Muscle of leg (tissue), 11 donors: ENCODE measurements around the gene PRKG1. TPM values are rescaled to one million over a fixed set of nuclear protein-coding genes. Genes with fewer than 3 reads are reported as not detected.
A peak's percentile ranks its signal among the peaks of the same experiment; 100 is the strongest.

ENCODE experiments used
- DNase-seq: peaks from one replicate; pipeline ENCODE4 v3.0.0; 2013
- H3K27ac ChIP-seq: one replicate; pipeline ENCODE4 v1.5.1; 2013; ENCODE audit warnings: mild to moderate bottlenecking, low read length, control low read depth
- H3K27me3 ChIP-seq: one replicate; pipeline ENCODE4 v1.6.1; 2013; ENCODE audit warnings: low read length; ENCODE audit not compliant: control insufficient read depth, insufficient read depth
- H3K36me3 ChIP-seq: one replicate; pipeline ENCODE4 v1.6.1; 2013; ENCODE audit warnings: low read length; ENCODE audit not compliant: control insufficient read depth, insufficient read depth
- H3K4me1 ChIP-seq: one replicate; pipeline ENCODE4 v1.6.1; 2013; ENCODE audit warnings: low read length; ENCODE audit not compliant: control insufficient read depth, insufficient read depth
- H3K4me3 ChIP-seq: one replicate; pipeline ENCODE4 v1.5.1; 2013; ENCODE audit warnings: low read length, control low read depth
- H3K9me3 ChIP-seq: replicated peaks from 2 replicates; pipeline ENCODE4 v1.6.1; 2013; ENCODE audit warnings: low read depth, low read length; ENCODE audit not compliant: control insufficient read depth
- WGBS: methylation state at CpG from one replicate; pipeline ENCODE4 v1.1.5; 2013; ENCODE audit warnings: missing lambda C conversion rate; ENCODE audit not compliant: insufficient coverage; 5-methylcytosine and 5-hydroxymethylcytosine counted together
- polyA plus RNA-seq, 8 donors: library from polyadenylated mRNA; unstranded; fragments of 120-200 nt; gene quantifications; one replicate each; pipeline versions ENCODE4 v1.2.1 to v1.2.3, GENCODE V29; 2013; ENCODE audit warnings: inconsistent platforms in 1 of 8, low replicate concordance in 1 of 8; ENCODE audit not compliant: insufficient read length in 8 of 8, insufficient read depth in 1 of 8
- total RNA-seq: library from RNA; stranded (reverse); fragments of 120-200 nt; gene quantifications from one replicate; pipeline ENCODE4 v1.2.4, GENCODE V29; 2013

The PRKG1 gene
- total and polyA plus RNA-seq, 9 donors: 23.3 to 59.2 (median 50.3) TPM

GRCh38 chr10:52280051-52280450 lies 1205.8 kb downstream of the PRKG1 start:
- Histone ChIP-seq H3K27me3 (no peaks in the 10 kb centered on the region), H3K4me1 (no peaks in the 10 kb centered on the region), H3K36me3 (peaks cover 2% of the 10 kb centered on the region), H3K27ac (no peak overlapping the region), H3K9me3 (peaks cover 2% of the 10 kb centered on the region), H3K4me3 (no peak overlapping the region)
- DNase-seq: no peak
- WGBS: no CpG with 5 or more reads among the region's 1 CpG

GRCh38 chr10:52283174-52283573 lies 1208.9 kb downstream of the PRKG1 start:
- H3K27ac ChIP-seq: no peak overlapping the region
- DNase-seq: peak; percentile 16
- no CpG with 5 or more reads among the region's 2 CpGs for WGBS

GRCh38 chr10:52284416-52285013 lies 1210.2 kb downstream of the PRKG1 start:
- Histone ChIP-seq H3K36me3 (peaks cover 5% of the 10 kb centered on the region), H3K27ac (no peak overlapping the region), H3K9me3 (no peaks in the 10 kb centered on the region), H3K4me3 (no peak overlapping the region), H3K4me1 (no peaks in the 10 kb centered on the region), H3K27me3 (no peaks in the 10 kb centered on the region)
- WGBS: no CpG with 5 or more reads among the region's 2 CpGs
- no peak for DNase-seq

More at GRCh38 chr10:52283174-52283573, 1208.9 kb downstream of the PRKG1 start:
- no peaks in the 10 kb centered on the region for H3K27me3 ChIP-seq
- H3K4me3 ChIP-seq: no peak overlapping the region
- no peaks in the 10 kb centered on the region for H3K4me1 ChIP-seq
- no peaks in the 10 kb centered on the region for H3K9me3 ChIP-seq
- H3K36me3 ChIP-seq: peaks cover 4% of the 10 kb centered on the region

GRCh38 chr10:52287866-52288265 lies 1213.6 kb downstream of the PRKG1 start:
- H3K4me1 ChIP-seq: no peaks in the 10 kb centered on the region
- H3K27me3 ChIP-seq: no peaks in the 10 kb centered on the region
- H3K36me3 ChIP-seq: peaks cover 5% of the 10 kb centered on the region
- H3K9me3 ChIP-seq: no peaks in the 10 kb centered on the region
- no peak overlapping the region for H3K27ac ChIP-seq
- H3K4me3 ChIP-seq: no peak overlapping the region
- no CpG with 5 or more reads among the region's 1 CpG for WGBS
- DNase-seq: no peak

GRCh38 chr10:52297747-52298146 lies 1223.5 kb downstream of the PRKG1 start:
- DNase-seq: no peak
- Histone ChIP-seq H3K9me3 (no peaks in the 10 kb centered on the region), H3K27ac (no peak overlapping the region), H3K27me3 (no peaks in the 10 kb centered on the region), H3K4me1 (no peaks in the 10 kb centered on the region), H3K36me3 (peaks cover 3% of the 10 kb centered on the region), H3K4me3 (no peak overlapping the region)
- WGBS: 75% methylated on average over 2 of the region's 4 CpGs

GRCh38 chr10:52300599-52301277 lies 1226.5 kb downstream of the PRKG1 start:
- Histone ChIP-seq H3K4me1 (no peaks in the 10 kb centered on the region), H3K36me3 (no peaks in the 10 kb centered on the region), H3K4me3 (no peak overlapping the region), H3K9me3 (no peaks in the 10 kb centered on the region), H3K27ac (no peak overlapping the region), H3K27me3 (no peaks in the 10 kb centered on the region)
- WGBS: 33% methylated on average over 1 of the region's 4 CpGs
- no peak for DNase-seq

GRCh38 chr10:52308251-52309031 lies 1234.2 kb downstream of the PRKG1 start:
- no peak overlapping the region for H3K27ac ChIP-seq
- peak; percentile 73 for DNase-seq
- under 1% methylated on average over 27 of the region's 40 CpGs for WGBS
- H3K27me3 ChIP-seq: peaks cover 21% of the 10 kb centered on the region
- H3K9me3 ChIP-seq: no peaks in the 10 kb centered on the region
- H3K4me3 ChIP-seq: peak overlapping the region; percentile 56
- no peaks in the 10 kb centered on the region for H3K36me3 ChIP-seq
- peaks cover 4% of the 10 kb centered on the region for H3K4me1 ChIP-seq

- Histone ChIP-seq H3K27me3 (peaks cover 40% of the 10 kb centered on the region), H3K36me3 (no peaks in the 10 kb centered on the region)
Observed at GRCh38 chr10:52312942-52313255, 1238.6 kb downstream of the PRKG1 start.

GRCh38 chr10:52313256-52313932 lies 1239.1 kb downstream of the PRKG1 start:
- peaks cover 19% of the 10 kb centered on the region for H3K4me1 ChIP-seq
- H3K9me3 ChIP-seq: no peaks in the 10 kb centered on the region
- peaks cover 38% of the 10 kb centered on the region for H3K27me3 ChIP-seq
- DNase-seq: peak; percentile 7
- H3K27ac ChIP-seq: no peak overlapping the region
- peak overlapping the region; percentile 55 for H3K4me3 ChIP-seq
- WGBS: under 1% methylated on average over 13 of the region's 26 CpGs
- no peaks in the 10 kb centered on the region for H3K36me3 ChIP-seq

More at GRCh38 chr10:52312942-52313255, 1238.6 kb downstream of the PRKG1 start:
- WGBS: no CpG with 5 or more reads among the region's 3 CpGs
- DNase-seq: no peak
- peaks cover 19% of the 10 kb centered on the region for H3K4me1 ChIP-seq
- H3K4me3 ChIP-seq: no peak overlapping the region
- no peaks in the 10 kb centered on the region for H3K9me3 ChIP-seq
- H3K27ac ChIP-seq: no peak overlapping the region
